ENCODE measurements around the gene ANP32D.
"Not testable (repeated sequence)": the region's sequence is repeated elsewhere in the genome, so short reads cannot be mapped to it uniquely, and the experiment has no call there.

The ANP32D gene

DNA sequence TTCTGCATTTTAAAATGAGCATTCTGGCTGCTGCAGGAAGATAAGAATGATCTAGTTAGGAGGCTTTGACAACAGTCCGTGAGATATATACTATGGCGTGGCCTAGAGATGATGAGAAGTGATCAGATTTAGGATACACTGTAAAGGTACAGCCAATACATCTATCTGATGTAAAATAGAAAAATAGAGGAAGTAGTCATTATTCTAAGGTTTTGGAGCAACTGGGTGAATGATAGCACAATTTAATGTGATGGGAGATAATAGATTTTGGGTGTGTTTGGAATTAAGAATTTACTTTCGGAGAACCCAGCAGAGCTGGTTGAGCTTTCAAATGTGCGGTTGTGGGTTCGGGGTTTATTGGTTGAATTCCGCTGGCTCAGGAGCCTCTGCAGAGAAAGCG, at the start of gene ANP32D:
TSS of gene ANP32D (plus strand) at position 301 of the 400 bp plus-strand sequence. CDS start 106 bp downstream, outside the sequence.
- no peak for DNase-seq

DNA sequence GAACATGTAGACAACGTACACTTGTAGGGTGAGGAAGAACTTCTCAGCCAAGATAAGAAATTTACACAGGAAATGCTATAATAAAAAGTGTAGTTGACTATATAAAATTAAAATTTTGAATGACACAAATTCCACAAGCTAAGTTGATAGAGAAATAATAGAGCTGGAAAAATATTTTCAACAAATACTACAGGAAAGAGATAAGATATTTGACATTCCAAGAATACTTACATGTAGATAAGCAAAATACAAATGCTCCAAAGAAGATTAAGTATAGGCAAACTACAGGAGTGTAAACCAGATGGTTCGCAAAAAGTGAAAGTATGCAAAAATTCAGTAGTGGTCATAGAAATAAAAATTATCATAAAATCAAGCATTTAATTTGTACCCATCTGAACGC, 49.2 kb upstream of the ANP32D start:
- no peak for DNase-seq

GRCh38 chr12:48424644-48425043, 47.7 kb upstream of the ANP32D start:
- DNase-seq: no peak

DNA sequence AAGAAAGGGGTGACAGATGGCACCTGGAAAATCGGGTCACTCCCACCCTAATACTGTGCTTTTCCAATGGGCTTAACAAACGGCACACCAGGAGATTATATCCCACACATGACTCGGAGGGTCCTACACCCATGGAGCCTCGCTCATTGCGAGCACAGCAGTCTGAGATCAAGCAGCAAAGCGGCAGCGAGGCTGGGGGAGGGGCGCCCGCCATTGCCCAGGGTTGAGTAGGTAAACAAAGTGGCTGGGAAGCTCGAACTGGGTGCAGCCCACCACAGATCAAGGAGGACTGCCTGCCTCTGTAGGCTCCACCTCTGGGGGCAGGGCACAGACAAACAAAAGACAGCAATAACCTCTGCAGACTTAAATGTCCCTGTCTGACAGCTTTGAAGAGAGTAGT, 38.3 kb upstream of the ANP32D start:
- DNase-seq: not testable (repeated sequence)

DNA sequence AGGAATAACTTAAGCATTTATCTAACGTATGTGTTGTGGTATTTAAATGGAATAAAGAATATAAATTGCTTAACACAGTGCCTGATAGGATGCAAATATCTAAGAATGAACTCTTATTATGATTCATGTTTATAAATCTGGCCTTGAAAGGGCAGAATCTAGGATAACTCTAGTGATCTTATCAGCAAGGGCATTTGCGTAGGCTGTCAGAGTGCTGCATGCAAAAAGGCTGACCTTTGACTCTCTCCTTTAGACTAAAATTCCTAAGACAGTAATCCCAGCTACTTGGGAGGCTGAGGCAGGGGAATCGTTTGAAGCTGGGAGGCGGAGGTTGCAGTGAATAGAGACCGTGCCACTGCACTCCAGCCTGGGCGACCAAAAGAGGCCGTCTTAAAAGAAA, 31.3 kb upstream of the ANP32D start:
- no peak for DNase-seq

DNA sequence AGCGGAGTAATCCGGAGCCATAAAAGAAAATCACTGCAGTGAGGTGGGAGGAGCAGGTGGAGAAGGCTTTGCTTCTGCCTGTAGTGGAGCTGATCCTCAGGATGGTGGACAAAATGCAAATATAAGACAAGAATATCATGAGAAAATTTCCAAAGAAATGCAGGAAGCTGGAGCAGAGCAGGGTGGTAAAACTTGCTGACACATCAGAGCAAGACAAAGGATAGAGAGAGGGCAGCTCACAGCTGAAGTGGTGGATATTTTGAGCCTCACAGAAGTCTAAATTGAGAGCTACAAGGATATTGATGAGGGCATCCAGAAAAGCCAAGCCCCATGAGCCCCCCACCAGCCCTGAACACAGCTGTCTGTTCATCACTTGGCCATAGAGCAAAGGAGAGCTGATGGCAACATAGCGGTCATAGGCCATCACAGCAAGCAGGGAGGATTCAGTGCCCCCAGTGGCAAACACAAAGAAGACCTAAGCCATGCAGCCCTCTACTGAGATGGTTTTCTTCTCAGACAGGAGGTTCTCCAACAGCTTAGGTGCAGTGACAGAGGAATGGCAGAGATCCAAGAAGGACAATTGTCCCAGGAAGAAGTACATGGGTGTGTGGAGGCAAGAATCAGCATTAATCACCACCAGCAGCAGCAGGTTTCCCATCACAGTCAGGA, 30.0 kb upstream of the ANP32D start:
- DNase-seq: no peak

GRCh38 chr12:48445538-48445937, 26.8 kb upstream of the ANP32D start:
- no peak for DNase-seq

DNA sequence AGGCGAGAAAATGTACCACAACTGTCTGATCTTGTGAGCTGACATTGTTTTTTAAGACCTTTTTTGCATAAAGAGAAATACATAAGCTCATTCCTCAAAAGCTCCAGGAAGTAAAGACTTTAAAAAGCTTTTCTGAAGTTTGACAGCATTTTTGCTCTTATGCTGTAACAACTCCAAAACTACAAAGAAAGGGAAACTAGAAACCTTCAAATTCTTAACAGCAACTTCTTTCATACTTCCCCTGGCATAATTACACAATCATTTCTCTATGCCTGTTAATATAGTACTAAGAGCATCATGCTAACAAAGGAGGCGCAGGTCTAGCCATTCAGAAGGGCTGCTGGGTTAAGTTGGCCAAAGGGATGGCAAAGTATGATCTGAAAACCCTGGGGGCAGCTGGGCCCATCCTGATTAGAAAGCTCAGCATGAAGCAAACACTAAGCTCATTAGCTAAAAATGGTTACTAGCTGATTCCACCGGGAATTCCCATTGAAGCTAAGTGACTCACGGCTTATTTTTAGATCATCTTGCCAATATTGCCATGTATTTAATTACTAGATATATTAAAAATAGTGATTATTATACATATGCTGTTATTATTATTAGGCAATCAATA, 26.1 kb upstream of the ANP32D start:
- no peak for DNase-seq

GRCh38 chr12:48447755-48448154, 24.6 kb upstream of the ANP32D start:
- DNase-seq: no peak

- DNase-seq: no peak
Measured at GRCh38 chr12:48451372-48451771, 21.0 kb upstream of the ANP32D start.

DNA sequence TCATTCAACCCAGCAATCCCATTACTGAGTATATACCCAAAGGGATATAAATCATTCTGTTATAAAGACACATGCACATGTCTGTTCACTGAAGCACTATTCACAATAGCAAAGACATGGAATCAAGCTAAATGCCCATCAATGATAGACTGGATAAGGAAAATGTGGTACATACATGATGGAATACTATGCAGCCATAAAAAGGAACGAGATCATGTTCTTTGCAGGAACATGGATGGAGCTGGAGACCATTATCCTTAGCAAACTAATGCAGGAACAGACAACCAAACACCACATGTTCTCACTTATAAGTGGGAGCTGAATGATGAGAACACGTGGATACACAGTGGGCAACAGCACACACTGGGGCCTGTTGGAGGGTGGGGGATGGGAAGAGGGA, 19.4 kb upstream of the ANP32D start:
- DNase-seq: not testable (repeated sequence)

DNA sequence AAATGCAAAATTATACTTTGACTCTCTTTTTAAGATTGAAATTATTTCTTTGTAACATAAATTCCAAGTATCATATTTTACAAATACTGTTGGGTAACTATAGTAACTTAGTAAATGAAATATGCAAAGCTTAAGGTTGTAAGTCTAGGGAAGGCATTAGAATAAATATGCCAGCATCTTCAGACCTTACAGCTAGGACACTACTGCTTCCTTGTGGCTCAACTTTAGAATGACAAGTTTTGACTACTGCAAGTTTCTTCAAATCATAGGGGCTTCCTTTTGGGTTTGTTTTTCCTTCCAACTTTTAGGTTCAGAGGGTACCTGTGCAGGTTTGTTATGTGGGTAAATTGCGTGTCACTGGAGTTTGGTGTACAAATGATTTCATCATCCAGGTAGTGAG, 17.7 kb upstream of the ANP32D start:
- DNase-seq: peak; percentile 4

GRCh38 chr12:48455116-48455515, 17.2 kb upstream of the ANP32D start:
- DNase-seq: no peak

- no peak for DNase-seq
Measured at GRCh38 chr12:48459259-48459658, 13.1 kb upstream of the ANP32D start.

GRCh38 chr12:48469027-48469426, 3.3 kb upstream of the ANP32D start:
- DNase-seq: not testable (repeated sequence)

DNA sequence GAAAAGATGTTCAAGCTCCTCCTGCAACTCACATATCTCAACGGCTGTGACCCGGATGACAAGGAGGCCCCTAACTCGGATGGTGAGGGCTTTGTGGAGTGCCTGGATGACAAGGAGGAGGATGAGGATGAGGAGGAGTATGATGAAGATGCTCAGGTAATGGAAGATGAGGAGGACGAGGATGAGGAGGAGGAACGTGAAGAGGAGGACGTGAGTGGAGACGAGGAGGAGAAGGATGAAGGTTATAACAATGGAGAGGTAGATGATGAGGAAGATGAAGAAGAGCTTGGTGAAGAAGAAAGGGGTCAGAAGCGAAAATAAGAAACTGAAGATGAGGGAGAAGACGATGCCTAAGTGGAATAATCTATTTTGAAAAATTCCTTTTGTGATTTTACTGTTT, 702 bp downstream of the ANP32D start:
- DNase-seq: no peak

DNA sequence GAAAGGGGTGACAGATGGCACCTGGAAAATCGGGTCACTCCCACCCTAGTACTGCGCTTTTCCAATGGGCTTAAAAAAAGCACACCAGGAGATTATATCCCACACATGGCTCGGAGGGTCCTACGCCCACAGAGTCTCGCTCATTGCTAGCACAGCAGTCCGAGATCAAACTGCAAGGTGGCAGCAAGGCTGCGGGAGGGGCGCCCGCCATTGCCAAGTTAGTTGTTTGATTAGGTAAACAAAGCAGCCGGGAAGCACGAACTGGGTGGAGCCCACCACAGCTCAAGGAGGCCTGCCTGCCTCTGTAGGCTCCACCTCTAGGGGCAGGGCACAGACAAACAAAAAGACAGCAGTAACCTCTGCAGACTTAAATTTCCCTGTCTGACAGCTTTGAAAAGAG, 2.1 kb downstream of the ANP32D start:
- not testable (repeated sequence) for DNase-seq

GRCh38 chr12:48482198-48482597, 9.8 kb downstream of the ANP32D start, which contains the start of gene C12orf54:
TSS of gene C12orf54 (plus strand) at chr12:48482498. CDS start at chr12:48483297, 799 bp downstream.
- no peak for DNase-seq

DNA sequence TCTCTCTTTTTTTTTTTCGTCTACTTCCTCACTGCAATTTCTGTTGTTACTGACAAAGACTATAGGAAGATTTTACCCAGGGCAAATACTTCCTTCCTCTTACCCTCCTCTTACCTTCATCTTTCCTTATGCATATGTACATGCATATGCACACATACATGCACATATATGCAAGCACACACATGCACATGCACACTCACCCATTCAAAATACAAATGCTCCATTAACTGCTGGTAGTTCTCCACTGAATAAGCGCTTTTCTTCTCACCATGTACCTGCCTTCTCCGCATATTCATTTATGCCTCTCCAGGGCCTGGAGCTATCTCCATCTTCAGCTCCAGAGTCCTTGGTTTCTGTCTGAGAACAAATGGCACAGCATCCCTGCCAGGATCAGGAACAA, 10.6 kb downstream of the ANP32D start:
- DNase-seq: no peak

DNA sequence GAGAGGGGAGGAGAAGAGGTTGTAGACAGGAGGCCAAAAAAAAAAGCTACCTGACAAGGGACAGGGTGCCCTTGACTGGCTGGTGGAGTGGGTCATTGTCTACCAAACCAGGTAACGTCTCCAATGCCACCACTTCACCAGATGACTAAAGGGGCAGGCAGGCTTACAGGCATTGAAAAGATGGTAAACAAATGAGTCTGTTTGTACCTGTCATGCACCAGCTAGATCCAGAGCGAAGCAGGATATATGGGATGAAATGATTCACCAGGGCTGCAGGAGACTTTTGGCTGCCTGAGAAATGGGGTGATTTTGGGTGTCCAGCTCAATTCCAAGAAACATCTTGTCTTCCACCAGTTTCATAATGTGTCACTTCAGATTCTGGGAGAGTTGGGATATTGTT, 13.9 kb downstream of the ANP32D start:
- no peak for DNase-seq

DNA sequence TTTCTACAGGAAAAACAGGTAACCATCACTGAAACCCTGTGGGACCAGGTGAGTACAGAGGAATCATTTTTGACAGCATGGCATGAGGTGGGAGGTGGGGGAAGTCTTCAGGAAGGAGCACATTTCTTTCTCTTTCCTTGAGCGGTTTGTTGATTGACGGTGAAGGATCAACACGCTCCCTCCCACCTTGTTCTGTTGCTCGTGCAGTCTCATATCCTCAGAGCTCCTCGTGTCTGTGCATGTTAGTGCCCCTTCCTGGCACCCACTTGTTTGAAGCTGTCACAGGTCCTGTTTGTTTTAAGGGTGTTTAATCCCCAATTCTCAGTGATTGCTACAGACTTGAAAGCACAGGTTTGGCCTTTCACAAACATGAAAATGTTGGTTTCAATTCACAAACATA, 14.3 kb downstream of the ANP32D start:
- no peak for DNase-seq

DNA sequence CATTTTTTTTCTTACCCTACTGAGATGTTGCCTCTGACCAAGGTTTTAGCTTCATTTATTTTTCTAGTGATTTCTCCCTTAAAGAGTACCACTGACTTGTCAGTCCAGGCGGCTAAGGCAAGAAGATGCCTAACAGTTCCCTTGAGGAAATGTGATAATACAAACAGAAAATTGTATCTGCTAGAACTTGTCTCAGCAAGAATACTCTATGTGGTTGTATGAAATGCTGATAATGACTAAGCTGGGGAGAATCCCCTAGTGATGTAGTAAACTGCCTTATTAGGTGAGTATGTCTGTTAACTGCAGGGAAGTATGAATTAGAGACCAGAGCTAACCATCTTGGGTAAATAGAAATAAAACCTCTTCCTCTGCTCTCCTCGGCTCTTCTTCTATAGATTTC, 16.7 kb downstream of the ANP32D start:
- DNase-seq: peak; percentile 33

DNA sequence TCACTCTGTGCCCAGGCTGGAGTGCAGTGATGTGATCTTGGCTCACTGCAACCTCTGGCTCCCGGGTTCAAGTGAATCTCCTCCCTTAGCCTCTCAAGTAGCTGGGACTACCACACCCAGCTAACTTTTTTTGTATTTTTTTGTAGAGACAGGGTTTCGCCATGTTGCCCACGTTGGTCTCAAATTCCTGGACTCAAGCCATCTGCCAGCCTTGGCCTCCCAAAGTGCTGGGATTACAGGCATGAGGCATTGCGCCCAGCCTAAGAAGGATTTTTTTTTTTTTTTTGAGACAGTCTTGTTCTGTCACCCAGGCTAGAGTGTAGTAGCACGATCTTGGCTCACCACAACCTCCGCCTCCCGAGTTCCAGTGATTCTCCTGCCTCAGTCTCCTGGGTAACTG, 17.1 kb downstream of the ANP32D start:
- not testable (repeated sequence) for DNase-seq

- DNase-seq: not testable (repeated sequence)
Measured at GRCh38 chr12:48500281-48500680, 27.9 kb downstream of the ANP32D start.

- not testable (repeated sequence) for DNase-seq
Measured at GRCh38 chr12:48506836-48507235, 34.5 kb downstream of the ANP32D start.
